Uterus (tissue), 4 donors: ENCODE data around the gene KRTCAP3. TPM values are rescaled to one million over a fixed set of nuclear protein-coding genes. Genes with fewer than 3 reads are reported as not detected.

ENCODE experiments used
- DNase-seq, 2 donors: peaks; one replicate each; pipeline ENCODE4 v3.0.0-alpha.2; 2019 to 2020
- H3K27ac ChIP-seq, 2 donors: fragments of 200-600 bp; sonication (generic); 1 replicate in 1 of 2; 2 replicates in 1 of 2; pipeline ENCODE4 v1.5.1; 2016 to 2018
- H3K27me3 ChIP-seq, 2 donors: fragments of 200-600 bp; sonication (generic); one replicate each; pipeline ENCODE4 v1.5.1; 2018 to 2019; ENCODE audit warnings: control low read depth in 1 of 2
- H3K36me3 ChIP-seq, 2 donors: fragments of 200-600 bp; sonication (generic); one replicate each; pipeline ENCODE4 v1.5.1; 2019; ENCODE audit warnings: control low read depth in 1 of 2
- H3K4me1 ChIP-seq, 2 donors: fragments of 200-600 bp; sonication (generic); one replicate each; pipeline ENCODE4 v1.5.1; 2018 to 2019; ENCODE audit warnings: control low read depth in 1 of 2
- H3K4me3 ChIP-seq, 2 donors: fragments of 200-600 bp; sonication (generic); 1 replicate in 1 of 2; 2 replicates in 1 of 2; pipeline ENCODE4 v1.5.1; 2018 to 2019; ENCODE audit warnings: mild to moderate bottlenecking in 1 of 2
- H3K9me3 ChIP-seq, 2 donors: fragments of 200-600 bp; sonication (generic); one replicate each; pipeline ENCODE4 v1.5.1; 2019; ENCODE audit warnings: control low read depth in 1 of 2
- POLR2A ChIP-seq, 2 donors: fragments of 450-650 bp; IDR thresholded peaks; one replicate each; pipeline ENCODE4 v1.6.1; 2016; ENCODE audit warnings: antibody characterized with exemption in 2 of 2, mild to moderate bottlenecking in 1 of 2, moderate library complexity in 1 of 2
- intact Hi-C: fragments of 100-400 bp; cut with DNase I; formaldehyde crosslinking; loops from one replicate; pipeline ENCODE4 v1.15.1; 2023; ENCODE audit warnings: low total_unique reads
- total RNA-seq, 4 donors: library from RNA; depleted of rRNA in 3 of 4; stranded (reverse); fragments of >200 nt in 3 of 4; gene quantifications; one replicate each; pipeline versions ENCODE4 v1.1.0 to v1.2.4, GENCODE V29; 2014 to 2023
- TF ChIP-seq, protein P1 (sequence below), 4 experiments: fragments of 200-600 bp in 2 of 4; fragments of 450-650 bp in 2 of 4; sonication (generic) in 2 of 4; IDR thresholded peaks; one replicate each; pipeline ENCODE4 v1.5.1; 2016 to 2019; ENCODE audit warnings: antibody characterized with exemption in 4 of 4, mild to moderate bottlenecking in 2 of 4, moderate library complexity in 1 of 4
- donor health status: DM: yes; HTN: yes; CAD: no.

KRTCAP3 gene
- total RNA-seq, 4 donors from 2014 or later: 1.9 to 8.8 (median 2.6) TPM; not detected in 1

DNA sequence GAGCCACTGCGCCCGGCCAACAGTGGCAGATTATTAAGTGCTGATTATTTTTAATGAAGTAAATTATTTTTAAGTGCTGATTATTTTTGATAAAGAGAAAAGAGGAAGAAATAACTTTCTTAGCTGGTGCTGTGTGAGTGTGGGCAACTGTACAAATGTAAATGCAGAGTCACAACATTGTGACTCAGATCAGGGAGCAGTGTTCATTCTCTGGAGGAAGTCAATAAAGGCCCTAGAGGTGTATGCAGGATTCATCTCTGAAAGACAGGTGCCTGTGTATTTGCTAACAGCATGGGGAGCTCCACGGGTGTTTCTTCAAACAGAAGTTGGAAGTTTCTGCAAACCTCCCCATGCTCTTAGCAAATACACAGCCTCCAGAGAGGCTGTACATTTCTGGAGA, 6.2 kb downstream of the KRTCAP3 start:
- no peak overlapping the region for H3K4me3 ChIP-seq
- H3K36me3 ChIP-seq: no peaks in the 10 kb centered on the region
- H3K4me1 ChIP-seq: no peaks in the 10 kb centered on the region
- TF ChIP-seq POLR2A (IDR thresholded peaks at IDR 0.05): no peak
- TF ChIP-seq, protein P1, sequence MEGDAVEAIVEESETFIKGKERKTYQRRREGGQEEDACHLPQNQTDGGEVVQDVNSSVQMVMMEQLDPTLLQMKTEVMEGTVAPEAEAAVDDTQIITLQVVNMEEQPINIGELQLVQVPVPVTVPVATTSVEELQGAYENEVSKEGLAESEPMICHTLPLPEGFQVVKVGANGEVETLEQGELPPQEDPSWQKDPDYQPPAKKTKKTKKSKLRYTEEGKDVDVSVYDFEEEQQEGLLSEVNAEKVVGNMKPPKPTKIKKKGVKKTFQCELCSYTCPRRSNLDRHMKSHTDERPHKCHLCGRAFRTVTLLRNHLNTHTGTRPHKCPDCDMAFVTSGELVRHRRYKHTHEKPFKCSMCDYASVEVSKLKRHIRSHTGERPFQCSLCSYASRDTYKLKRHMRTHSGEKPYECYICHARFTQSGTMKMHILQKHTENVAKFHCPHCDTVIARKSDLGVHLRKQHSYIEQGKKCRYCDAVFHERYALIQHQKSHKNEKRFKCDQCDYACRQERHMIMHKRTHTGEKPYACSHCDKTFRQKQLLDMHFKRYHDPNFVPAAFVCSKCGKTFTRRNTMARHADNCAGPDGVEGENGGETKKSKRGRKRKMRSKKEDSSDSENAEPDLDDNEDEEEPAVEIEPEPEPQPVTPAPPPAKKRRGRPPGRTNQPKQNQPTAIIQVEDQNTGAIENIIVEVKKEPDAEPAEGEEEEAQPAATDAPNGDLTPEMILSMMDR (IDR thresholded peaks at IDR 0.05): no peak
- intact Hi-C loops: no loop called here
- no peak overlapping the region for H3K27ac ChIP-seq
- no peaks in the 10 kb centered on the region for H3K9me3 ChIP-seq
- DNase-seq: no peak
- no peaks in the 10 kb centered on the region for H3K27me3 ChIP-seq

DNA sequence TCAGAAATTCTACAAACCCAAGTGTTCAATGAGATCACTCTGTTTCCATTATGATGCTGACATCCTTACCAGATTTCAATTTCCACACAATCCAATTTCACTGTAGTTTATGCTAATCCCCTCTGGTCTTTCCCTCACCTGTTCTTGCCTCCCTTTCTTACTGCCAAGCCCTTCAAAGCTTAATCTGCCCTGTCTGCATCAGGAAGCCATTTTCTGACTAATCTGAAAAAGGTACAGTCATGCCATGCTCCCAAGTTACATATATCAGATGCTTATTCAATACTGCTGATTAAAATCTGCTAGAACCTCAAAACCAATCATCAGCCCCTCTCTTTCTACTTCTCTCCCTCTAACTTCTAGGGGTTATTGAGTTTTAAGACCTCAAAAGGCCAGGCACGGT, 8.9 kb downstream of the KRTCAP3 start:
- Histone ChIP-seq H3K9me3 (no peaks in the 10 kb centered on the region), H3K4me1 (no peaks in the 10 kb centered on the region), H3K36me3 (no peaks in the 10 kb centered on the region), H3K4me3 (no peak overlapping the region), H3K27ac (no peak overlapping the region), H3K27me3 (no peaks in the 10 kb centered on the region)
- intact Hi-C loops: no loop called here
- DNase-seq: no peak
- no peak for TF ChIP-seq POLR2A (IDR thresholded peaks at IDR 0.05)
- TF ChIP-seq, protein P1 (IDR thresholded peaks at IDR 0.05): no peak

DNA sequence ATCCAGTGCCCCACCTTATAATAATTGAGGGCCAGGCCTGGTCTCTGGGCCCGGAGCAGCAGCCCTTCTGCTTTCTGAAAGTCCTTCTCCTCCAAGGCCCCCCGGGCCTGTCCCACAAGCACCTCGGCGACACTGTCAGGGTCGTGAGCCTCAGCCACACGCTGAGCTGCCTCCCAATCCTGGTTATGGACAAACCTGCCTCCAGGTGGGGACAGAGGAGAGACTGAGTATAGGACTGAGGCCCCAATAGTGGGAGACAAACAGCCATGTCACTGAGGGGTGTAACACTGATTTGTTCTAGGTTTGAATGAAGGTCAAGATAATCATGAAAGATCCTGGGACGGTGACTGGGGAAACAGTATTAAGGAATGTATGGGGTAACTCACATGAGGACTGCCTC, 11.8 kb downstream of the KRTCAP3 start:
- intact Hi-C loops: no loop called here
- Histone ChIP-seq H3K4me3 (no peak overlapping the region), H3K27ac (no peak overlapping the region), H3K36me3 (no peaks in the 10 kb centered on the region), H3K4me1 (no peaks in the 10 kb centered on the region), H3K27me3 (no peaks in the 10 kb centered on the region), H3K9me3 (no peaks in the 10 kb centered on the region)
- TF ChIP-seq POLR2A (IDR thresholded peaks at IDR 0.05): no peak
- TF ChIP-seq, protein P1 (IDR thresholded peaks at IDR 0.05): no peak
- DNase-seq: no peak

DNA sequence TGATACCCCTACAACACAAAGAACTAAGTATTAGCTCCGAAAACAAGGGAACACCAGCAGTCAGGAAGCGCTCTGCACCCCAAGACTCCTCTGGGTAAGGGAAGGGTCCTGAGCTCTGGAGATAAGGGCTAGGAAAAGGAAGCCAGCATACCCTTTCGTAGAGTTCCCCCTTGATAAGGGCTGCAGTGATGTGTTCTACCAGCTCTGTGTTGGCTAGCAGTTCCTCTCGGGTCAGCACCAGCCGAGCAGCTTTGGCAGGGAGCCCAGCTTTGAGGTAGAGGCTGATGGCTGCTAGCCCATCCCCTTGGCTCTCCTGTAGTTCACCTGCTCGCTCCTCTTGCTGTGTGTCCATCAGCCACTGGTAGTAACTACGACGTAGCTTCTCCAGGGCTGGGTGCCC, 18.9 kb downstream of the KRTCAP3 start:
- no peaks in the 10 kb centered on the region for H3K36me3 ChIP-seq

DNA sequence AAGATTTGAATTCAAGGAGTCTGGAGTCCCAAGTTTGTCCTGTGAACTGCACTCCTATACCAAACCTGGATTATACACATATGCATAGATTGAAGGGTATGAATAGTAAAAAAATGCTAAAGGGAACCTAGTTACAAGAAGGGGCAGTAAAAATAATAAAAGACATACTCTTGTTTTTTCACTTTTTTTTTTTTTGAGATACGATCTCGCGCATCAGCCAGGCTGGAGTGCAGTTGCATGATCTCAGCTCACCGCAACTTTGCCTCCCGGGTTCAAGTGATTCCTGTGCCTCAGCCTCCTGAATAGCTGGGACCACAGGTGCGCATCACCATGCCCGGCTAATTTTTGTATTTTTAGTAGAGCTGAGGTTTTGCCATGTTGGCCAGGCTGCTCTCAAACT, 22.3 kb downstream of the KRTCAP3 start:
- Histone ChIP-seq H3K4me3 (no peak overlapping the region), H3K27me3 (no peaks in the 10 kb centered on the region), H3K27ac (no peak overlapping the region), H3K4me1 (no peaks in the 10 kb centered on the region), H3K36me3 (no peaks in the 10 kb centered on the region), H3K9me3 (no peaks in the 10 kb centered on the region)
- intact Hi-C loops: no loop called here
- no peak for TF ChIP-seq POLR2A (IDR thresholded peaks at IDR 0.05)
- TF ChIP-seq, protein P1 (IDR thresholded peaks at IDR 0.05): no peak
- DNase-seq: no peak

More for the DNA sequence above, 18.9 kb downstream of the KRTCAP3 start:
- intact Hi-C loops: no loop called here
- Histone ChIP-seq H3K4me3 (no peak overlapping the region), H3K9me3 (no peaks in the 10 kb centered on the region), H3K4me1 (no peaks in the 10 kb centered on the region), H3K27ac (no peak overlapping the region), H3K27me3 (no peaks in the 10 kb centered on the region)
- no peak for DNase-seq
- no peak for TF ChIP-seq POLR2A (IDR thresholded peaks at IDR 0.05)
- TF ChIP-seq, protein P1 (IDR thresholded peaks at IDR 0.05): no peak
